CD4-positive, CD25-positive, alpha-beta regulatory T cell (primary cell): ENCODE results near the gene SELENOO. TPM values are rescaled to one million over a fixed set of nuclear protein-coding genes. Genes with fewer than 3 reads are reported as not detected.
A peak's percentile ranks its signal among the peaks of the same experiment; 100 is the strongest.

Source experiments
- ATAC-seq, 2 donors: fragments of 150-1000 bp; cut with Tn5 transposase; one replicate each; pipeline ENCODE4 v1.10.0; 2021; ENCODE audit warnings: low read depth in 2 of 2, moderate number of reproducible peaks in 2 of 2, moderate library complexity in 1 of 2
- DNase-seq, 3 donors: peaks; one replicate each; pipeline versions ENCODE4 v3.0.0 to v3.0.0-alpha.2; 2012 to 2022; ENCODE audit warnings: mixed read lengths in 1 of 3
- H3K27ac ChIP-seq: one replicate; pipeline ENCODE4 v1.7.0; 2013; ENCODE audit warnings: mild to moderate bottlenecking, low read length; ENCODE audit not compliant: insufficient read depth, poor library complexity, severe bottlenecking
- H3K27me3 ChIP-seq: one replicate; pipeline ENCODE4 v1.7.0; 2013; ENCODE audit warnings: low read length; ENCODE audit not compliant: control insufficient read depth, insufficient read depth
- H3K36me3 ChIP-seq: one replicate; pipeline ENCODE4 v1.7.0; 2013; ENCODE audit warnings: mild to moderate bottlenecking, low read length, moderate library complexity; ENCODE audit not compliant: control insufficient read depth, insufficient read depth
- H3K4me1 ChIP-seq: 2 replicates; pipeline ENCODE4 v1.7.0; 2013; ENCODE audit warnings: mild to moderate bottlenecking, low read length; ENCODE audit not compliant: insufficient read depth, control insufficient read depth, poor library complexity, severe bottlenecking
- H3K4me3 ChIP-seq: one replicate; pipeline ENCODE4 v1.7.0; 2013; ENCODE audit warnings: low read depth, mild to moderate bottlenecking, low read length, moderate library complexity
- H3K9me3 ChIP-seq, 2 experiments: 1 replicate in 1 of 2; 2 replicates in 1 of 2; pipeline ENCODE4 v1.7.0; 2013; ENCODE audit warnings: low read length in 2 of 2, mild to moderate bottlenecking in 1 of 2, moderate library complexity in 1 of 2; ENCODE audit not compliant: control insufficient read depth in 2 of 2
- H3K27ac Mint-ChIP-seq, 3 donors: one replicate each; pipeline ENCODE4 v1.8.0; 2020 to 2022; ENCODE audit warnings: mild to moderate bottlenecking in 3 of 3, mixed read lengths in 3 of 3, moderate library complexity in 2 of 3
- H3K27me3 Mint-ChIP-seq: one replicate; pipeline ENCODE4 v1.8.0; 2022; ENCODE audit warnings: mild to moderate bottlenecking, mixed read lengths
- H3K36me3 Mint-ChIP-seq: one replicate; pipeline ENCODE4 v1.8.0; 2020; ENCODE audit warnings: mixed read lengths
- H3K4me1 Mint-ChIP-seq, 4 donors: one replicate each; pipeline ENCODE4 v1.8.0; 2020 to 2022; ENCODE audit warnings: mixed read lengths in 4 of 4, mild to moderate bottlenecking in 1 of 4
- H3K4me3 Mint-ChIP-seq, 4 donors: one replicate each; pipeline ENCODE4 v1.8.0; 2020 to 2022; ENCODE audit warnings: mild to moderate bottlenecking in 4 of 4, mixed read lengths in 4 of 4, moderate library complexity in 3 of 4
- H3K9me3 Mint-ChIP-seq, 7 donors: one replicate each; pipeline ENCODE4 v1.8.0; 2020 to 2022; ENCODE audit warnings: mixed read lengths in 7 of 7, mild to moderate bottlenecking in 3 of 7, moderate library complexity in 2 of 7
- polyA plus RNA-seq, 4 donors: library from polyadenylated mRNA; unstranded; fragments of 300-500 nt; fragmentation: Illumina TruSeq; gene quantifications; one replicate each; pipeline ENCODE4 v1.2.3, GENCODE V29; 2021
- total RNA-seq: library from RNA; stranded (reverse); gene quantifications from one replicate; pipeline ENCODE4 v1.2.3, GENCODE V29; 2022

Gene SELENOO
- total and polyA plus RNA-seq, 5 donors from 2014 or later: 1.8 to 31.9 (median 3.5) TPM

- Mint-ChIP-seq H3K27me3 (no peaks in the 10 kb centered on the region), H3K9me3 (no peaks in the 10 kb centered on the region), H3K4me3 (peak overlapping the region in 1 of 4 donors; percentile 16), H3K4me1 (peaks cover 6 to 18% (median 14%) of the 10 kb centered on the region in 4 donors), H3K27ac (no peak overlapping the region), H3K36me3 (peaks cover 21% of the 10 kb centered on the region)
- no peak overlapping the region for H3K4me3 ChIP-seq
- H3K4me1 ChIP-seq: no peaks in the 10 kb centered on the region
- H3K36me3 ChIP-seq: peaks cover 56% of the 10 kb centered on the region
- ATAC-seq: no peak
- no peaks in the 10 kb centered on the region for H3K27me3 ChIP-seq
- no peak for DNase-seq
- no peaks in the 10 kb centered on the region for H3K9me3 ChIP-seq
- H3K27ac ChIP-seq: no peak overlapping the region
Observed at GRCh38 chr22:50216055-50216683, 15.4 kb downstream of the SELENOO start.

- no peaks in the 10 kb centered on the region for H3K9me3 ChIP-seq
- no peak overlapping the region for H3K4me3 ChIP-seq
- Mint-ChIP-seq H3K9me3 (no peaks in the 10 kb centered on the region), H3K27ac (no peak overlapping the region), H3K4me3 (no peak overlapping the region), H3K27me3 (no peaks in the 10 kb centered on the region), H3K4me1 (peaks cover 6 to 17% (median 13%) of the 10 kb centered on the region in 4 donors), H3K36me3 (peaks cover 20% of the 10 kb centered on the region)
- H3K36me3 ChIP-seq: peaks cover 59% of the 10 kb centered on the region
- DNase-seq: no peak
- no peaks in the 10 kb centered on the region for H3K27me3 ChIP-seq
- ATAC-seq: no peak
- no peak overlapping the region for H3K27ac ChIP-seq
- no peaks in the 10 kb centered on the region for H3K4me1 ChIP-seq
Observed at GRCh38 chr22:50216684-50217520, 16.1 kb downstream of the SELENOO start.

- Histone ChIP-seq H3K9me3 (no peaks in the 10 kb centered on the region), H3K36me3 (peaks cover 59% of the 10 kb centered on the region), H3K4me3 (no peak overlapping the region), H3K4me1 (no peaks in the 10 kb centered on the region), H3K27me3 (no peaks in the 10 kb centered on the region), H3K27ac (no peak overlapping the region)
- H3K9me3 Mint-ChIP-seq: no peaks in the 10 kb centered on the region
- no peak for ATAC-seq
- H3K27ac Mint-ChIP-seq: no peak overlapping the region
- H3K36me3 Mint-ChIP-seq: peaks cover 20% of the 10 kb centered on the region
- no peak overlapping the region for H3K4me3 Mint-ChIP-seq
- H3K27me3 Mint-ChIP-seq: no peaks in the 10 kb centered on the region
- H3K4me1 Mint-ChIP-seq: peaks cover 4 to 16% (median 9%) of the 10 kb centered on the region in 4 donors
- no peak for DNase-seq
Observed at GRCh38 chr22:50217543-50218152, 16.8 kb downstream of the SELENOO start.

- Histone ChIP-seq H3K27me3 (no peaks in the 10 kb centered on the region), H3K27ac (no peak overlapping the region), H3K4me1 (no peaks in the 10 kb centered on the region), H3K36me3 (peaks cover 59% of the 10 kb centered on the region), H3K4me3 (no peak overlapping the region), H3K9me3 (no peaks in the 10 kb centered on the region)
- DNase-seq: no peak
- H3K36me3 Mint-ChIP-seq: peaks cover 17% of the 10 kb centered on the region
- H3K9me3 Mint-ChIP-seq: no peaks in the 10 kb centered on the region
- no peak overlapping the region for H3K4me3 Mint-ChIP-seq
- no peak overlapping the region for H3K27ac Mint-ChIP-seq
- no peak for ATAC-seq
- H3K27me3 Mint-ChIP-seq: no peaks in the 10 kb centered on the region
- peaks cover 0 to 9% (median 7%) of the 10 kb centered on the region in 4 donors for H3K4me1 Mint-ChIP-seq
Observed at GRCh38 chr22:50218153-50218995, 17.6 kb downstream of the SELENOO start.

GRCh38 chr22:50218996-50219727 is 18.4 kb downstream of the SELENOO start:
- DNase-seq: no peak
- Mint-ChIP-seq H3K4me1 (peaks cover 0 to 7% (median 2%) of the 10 kb centered on the region in 4 donors), H3K27ac (no peak overlapping the region), H3K27me3 (no peaks in the 10 kb centered on the region), H3K4me3 (no peak overlapping the region), H3K9me3 (no peaks in the 10 kb centered on the region), H3K36me3 (peaks cover 18% of the 10 kb centered on the region)
- Histone ChIP-seq H3K36me3 (peaks cover 64% of the 10 kb centered on the region), H3K27ac (no peak overlapping the region), H3K4me3 (no peak overlapping the region), H3K4me1 (no peaks in the 10 kb centered on the region), H3K9me3 (no peaks in the 10 kb centered on the region), H3K27me3 (no peaks in the 10 kb centered on the region)
- ATAC-seq: peak in 1 of 2 donors; percentile 25

- no peaks in the 10 kb centered on the region for H3K9me3 ChIP-seq
- no peaks in the 10 kb centered on the region for H3K9me3 Mint-ChIP-seq
Observed at GRCh38 chr22:50219800-50220602, 19.2 kb downstream of the SELENOO start.

More at GRCh38 chr22:50219800-50220602, 19.2 kb downstream of the SELENOO start:
- H3K4me1 Mint-ChIP-seq: peaks cover 0 to 2% (median 0%) of the 10 kb centered on the region in 4 donors
- Histone ChIP-seq H3K36me3 (peaks cover 65% of the 10 kb centered on the region), H3K4me1 (no peaks in the 10 kb centered on the region), H3K4me3 (no peak overlapping the region), H3K27ac (no peak overlapping the region), H3K27me3 (no peaks in the 10 kb centered on the region)
- DNase-seq: no peak
- no peak for ATAC-seq
- no peak overlapping the region for H3K4me3 Mint-ChIP-seq
- no peak overlapping the region for H3K27ac Mint-ChIP-seq
- H3K27me3 Mint-ChIP-seq: no peaks in the 10 kb centered on the region
- peaks cover 16% of the 10 kb centered on the region for H3K36me3 Mint-ChIP-seq
